T-helper 17 cell (primary cell): ENCODE data around the gene CEACAM8. TPM values are rescaled to one million over a fixed set of nuclear protein-coding genes. Genes with fewer than 3 reads are reported as not detected.
"Not testable (repeated sequence)": the region's sequence is repeated elsewhere in the genome, so short reads cannot be mapped to it uniquely, and the experiment has no call there.

Experiments
- ATAC-seq: fragments of 150-1000 bp; cut with Tn5 transposase; 2 replicates; pipeline ENCODE4 v1.10.0; 2021; ENCODE audit warnings: mild to moderate bottlenecking, moderate library complexity
- DNase-seq, 3 donors: peaks; one replicate each; pipeline versions ENCODE4 v3.0.0 to v3.0.0-alpha.2; 2020 to 2021
- H3K9me3 ChIP-seq: one replicate; pipeline ENCODE4 v1.7.0; 2013; ENCODE audit warnings: low read length, mild to moderate bottlenecking; ENCODE audit not compliant: control insufficient read depth, poor library complexity, severe bottlenecking
- H3K27ac Mint-ChIP-seq: one replicate; pipeline ENCODE4 v1.8.0; 2022; ENCODE audit warnings: mild to moderate bottlenecking, moderate library complexity, mixed read lengths
- H3K27me3 Mint-ChIP-seq: one replicate; pipeline ENCODE4 v1.8.0; 2022; ENCODE audit warnings: mixed read lengths
- H3K36me3 Mint-ChIP-seq: one replicate; pipeline ENCODE4 v1.8.0; 2022; ENCODE audit warnings: low read depth, mixed read lengths
- H3K4me1 Mint-ChIP-seq: one replicate; pipeline ENCODE4 v1.8.0; 2022; ENCODE audit warnings: mild to moderate bottlenecking, mixed read lengths
- H3K4me3 Mint-ChIP-seq: one replicate; pipeline ENCODE4 v1.8.0; 2022; ENCODE audit warnings: mild to moderate bottlenecking, moderate library complexity, mixed read lengths
- total RNA-seq, 4 donors: library from RNA in 2 of 4; stranded (reverse) in 2 of 4; gene quantifications; one replicate each; pipeline ENCODE4 v1.2.3 and lab custom pipeline; 2022 to 2026

Gene CEACAM8
- total RNA-seq, 2 donors from 2014 or later: not detected

DNA sequence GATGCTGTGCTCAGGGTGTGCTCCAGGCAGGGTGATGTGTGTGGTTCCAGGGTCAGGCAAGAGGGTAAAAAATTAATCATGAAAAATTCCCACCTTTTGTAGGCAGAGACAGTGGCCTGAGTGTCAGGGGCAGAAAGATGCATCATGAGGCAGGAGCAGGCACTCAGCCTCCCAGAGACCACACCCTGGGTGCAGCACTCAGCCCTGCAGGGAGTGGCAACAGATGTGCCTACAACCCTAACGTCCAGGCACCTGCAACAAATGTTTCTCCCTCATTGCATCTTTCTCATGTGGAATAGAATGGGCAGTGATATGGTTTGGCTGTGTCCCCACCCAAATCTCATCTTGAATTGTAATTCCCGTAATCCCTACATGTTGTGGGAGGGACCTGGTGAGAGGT is 46.8 kb downstream of the CEACAM8 start:
- DNase-seq (no peak), ATAC-seq (no peak)
- H3K27me3 Mint-ChIP-seq: peaks cover 18% of the 10 kb centered on the region
- H3K36me3 Mint-ChIP-seq: peaks cover 4% of the 10 kb centered on the region
- H3K4me1 Mint-ChIP-seq: peaks cover 3% of the 10 kb centered on the region
- no peak overlapping the region for H3K27ac Mint-ChIP-seq
- no peaks in the 10 kb centered on the region for H3K9me3 ChIP-seq
- H3K4me3 Mint-ChIP-seq: no peak overlapping the region

GRCh38 chr19:42546831-42547500 is 47.8 kb downstream of the CEACAM8 start:
- ATAC-seq (no peak), DNase-seq (no peak)
- H3K27ac Mint-ChIP-seq: no peak overlapping the region
- peaks cover 3% of the 10 kb centered on the region for H3K4me1 Mint-ChIP-seq
- H3K36me3 Mint-ChIP-seq: peaks cover 4% of the 10 kb centered on the region
- H3K9me3 ChIP-seq: no peaks in the 10 kb centered on the region
- H3K27me3 Mint-ChIP-seq: peaks cover 11% of the 10 kb centered on the region
- H3K4me3 Mint-ChIP-seq: no peak overlapping the region

- Mint-ChIP-seq H3K36me3 (peaks cover 2% of the 10 kb centered on the region), H3K27me3 (peaks cover 10% of the 10 kb centered on the region), H3K27ac (no peak overlapping the region), H3K4me1 (peaks cover 3% of the 10 kb centered on the region), H3K4me3 (no peak overlapping the region)
- ATAC-seq (no peak), DNase-seq (no peak)
- H3K9me3 ChIP-seq: no peaks in the 10 kb centered on the region
Observed at GRCh38 chr19:42544146-42544545, 50.6 kb downstream of the CEACAM8 start.

DNA sequence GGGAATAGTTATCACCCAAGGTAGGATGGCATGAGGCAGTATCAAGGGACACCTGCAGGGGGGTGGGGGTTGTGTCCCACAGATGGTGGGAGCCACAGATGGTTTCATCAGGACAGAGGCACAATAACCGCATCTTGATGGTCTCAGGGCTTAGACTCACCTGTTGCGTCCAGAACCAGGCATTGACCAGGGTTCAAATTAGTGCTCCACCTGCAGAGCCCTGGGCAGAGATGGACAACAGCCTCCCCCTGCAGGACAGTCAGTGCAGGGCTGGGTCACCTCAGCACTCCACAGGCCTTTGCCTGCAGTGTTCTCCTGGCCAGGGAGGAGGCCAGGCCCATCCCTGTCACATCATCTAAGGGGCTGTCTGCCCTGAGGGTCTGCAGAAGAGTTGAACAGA is 51.9 kb downstream of the CEACAM8 start:
- ATAC-seq (no peak), DNase-seq (no peak)
- H3K4me1 Mint-ChIP-seq: peaks cover 3% of the 10 kb centered on the region
- H3K9me3 ChIP-seq: no peaks in the 10 kb centered on the region
- no peak overlapping the region for H3K4me3 Mint-ChIP-seq
- H3K27ac Mint-ChIP-seq: no peak overlapping the region
- H3K36me3 Mint-ChIP-seq: peaks cover 2% of the 10 kb centered on the region
- peaks cover 12% of the 10 kb centered on the region for H3K27me3 Mint-ChIP-seq

- DNase-seq: no peak
Observed at GRCh38 chr19:42540071-42540553, 54.6 kb downstream of the CEACAM8 start.

DNA sequence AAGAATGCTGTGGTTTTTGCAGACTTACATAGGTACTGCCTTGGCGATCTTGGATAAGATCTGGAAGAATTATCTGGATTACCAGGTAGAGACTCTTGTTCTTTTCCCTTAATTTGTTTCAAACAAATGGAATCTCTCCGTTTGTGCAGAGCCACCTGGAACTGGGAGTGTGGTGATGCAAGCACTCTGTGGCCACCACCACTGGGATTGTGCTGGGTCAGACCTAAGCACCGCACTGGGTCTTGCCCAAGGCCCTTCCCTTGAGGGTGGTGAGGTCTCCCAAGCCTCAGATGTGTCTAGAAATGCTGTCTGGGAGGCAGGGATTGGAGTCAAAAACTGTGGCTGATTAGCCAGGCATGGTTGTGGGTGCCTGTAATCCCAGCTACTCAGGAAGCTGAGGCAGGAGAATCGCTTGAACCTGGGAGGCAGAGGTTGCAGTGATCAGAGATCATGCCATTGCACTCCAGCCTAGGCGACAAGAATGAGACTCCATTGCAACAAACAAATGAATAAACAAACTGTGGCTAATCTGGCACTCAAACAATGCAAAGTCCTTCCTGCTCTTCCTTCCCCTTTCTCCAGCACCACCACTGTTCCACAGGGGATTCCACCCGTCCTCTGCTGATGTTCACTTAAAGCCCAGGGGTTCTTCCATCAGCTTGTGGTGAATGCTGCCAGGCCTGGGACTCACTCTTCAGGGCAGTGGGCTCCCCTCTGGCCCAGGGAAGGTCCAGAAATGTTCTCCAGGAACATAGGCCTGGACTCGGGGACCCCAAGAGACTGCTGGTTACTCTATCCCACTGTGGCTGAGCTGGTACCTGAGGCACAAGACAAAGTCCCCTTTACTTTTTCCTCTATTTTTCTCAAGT is 55.6 kb downstream of the CEACAM8 start:
- ATAC-seq (no peak), DNase-seq (no peak)
- H3K9me3 ChIP-seq: no peaks in the 10 kb centered on the region
- Mint-ChIP-seq H3K36me3 (no peaks in the 10 kb centered on the region), H3K27me3 (peaks cover 4% of the 10 kb centered on the region), H3K27ac (peak overlapping the region; percentile 76), H3K4me1 (no peaks in the 10 kb centered on the region), H3K4me3 (no peak overlapping the region)

More at GRCh38 chr19:42540071-42540553, 54.6 kb downstream of the CEACAM8 start:
- peak overlapping the region; percentile 27 for H3K27ac Mint-ChIP-seq
- ATAC-seq: no peak
- H3K9me3 ChIP-seq: no peaks in the 10 kb centered on the region
- no peaks in the 10 kb centered on the region for H3K36me3 Mint-ChIP-seq
- H3K27me3 Mint-ChIP-seq: peaks cover 4% of the 10 kb centered on the region
- H3K4me3 Mint-ChIP-seq: no peak overlapping the region
- H3K4me1 Mint-ChIP-seq: no peaks in the 10 kb centered on the region

- not testable (repeated sequence) for H3K4me1 Mint-ChIP-seq, ATAC-seq, H3K9me3 ChIP-seq, H3K27ac Mint-ChIP-seq, H3K27me3 Mint-ChIP-seq, H3K36me3 Mint-ChIP-seq, DNase-seq, H3K4me3 Mint-ChIP-seq
Observed at GRCh38 chr19:42535276-42535675, 59.4 kb downstream of the CEACAM8 start.

DNA sequence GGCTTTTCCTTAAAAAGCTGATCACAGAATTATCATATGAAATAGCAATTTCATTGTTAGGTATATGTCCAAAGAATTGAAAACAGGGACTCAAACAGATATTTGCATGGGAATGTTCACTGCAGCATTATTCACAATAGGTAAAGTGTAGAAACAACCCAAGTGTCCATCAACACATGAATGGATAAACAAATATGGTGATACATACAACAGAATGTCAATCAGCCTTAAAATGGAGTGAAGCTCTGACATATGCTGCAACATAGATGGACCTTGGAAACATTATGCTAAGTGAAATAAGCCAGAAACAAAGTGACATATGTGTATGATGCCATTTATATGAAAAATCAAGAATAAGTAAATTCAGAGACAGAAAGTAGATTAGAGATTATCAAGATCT is 60.3 kb downstream of the CEACAM8 start:
- peaks cover 4% of the 10 kb centered on the region for H3K27me3 Mint-ChIP-seq

GRCh38 chr19:42532891-42533290 is 61.8 kb downstream of the CEACAM8 start:
- no peaks in the 10 kb centered on the region for H3K9me3 ChIP-seq
- no peak overlapping the region for H3K4me3 Mint-ChIP-seq
- H3K4me1 Mint-ChIP-seq: peaks cover 18% of the 10 kb centered on the region
- DNase-seq (no peak), ATAC-seq (no peak)
- H3K36me3 Mint-ChIP-seq: no peaks in the 10 kb centered on the region
- no peaks in the 10 kb centered on the region for H3K27me3 Mint-ChIP-seq
- H3K27ac Mint-ChIP-seq: no peak overlapping the region

More for the DNA sequence above, 60.3 kb downstream of the CEACAM8 start:
- no peaks in the 10 kb centered on the region for H3K9me3 ChIP-seq
- DNase-seq (no peak), ATAC-seq (no peak)
- Mint-ChIP-seq H3K4me1 (peaks cover 3% of the 10 kb centered on the region), H3K27ac (no peak overlapping the region), H3K36me3 (no peaks in the 10 kb centered on the region), H3K4me3 (no peak overlapping the region)

GRCh38 chr19:42531313-42531712 is 63.4 kb downstream of the CEACAM8 start:
- H3K27ac Mint-ChIP-seq: no peak overlapping the region
- no peaks in the 10 kb centered on the region for H3K36me3 Mint-ChIP-seq
- H3K27me3 Mint-ChIP-seq: no peaks in the 10 kb centered on the region
- DNase-seq: no peak
- peaks cover 27% of the 10 kb centered on the region for H3K4me1 Mint-ChIP-seq
- no peak overlapping the region for H3K4me3 Mint-ChIP-seq
- H3K9me3 ChIP-seq: no peaks in the 10 kb centered on the region
- ATAC-seq: no peak

Other genes with a start within 250 kb of the CEACAM8 start
- gene CNFN, start 204.6 kb downstream of the CEACAM8 start, total RNA-seq: not detected
- 10 to 100 TPM; 14.5 to 16.9 TPM for gene LIPE, start 167.5 kb downstream of the CEACAM8 start, total RNA-seq
- not detected for gene CXCL17, start 152.0 kb downstream of the CEACAM8 start, total RNA-seq
- gene CEACAM1, start 66.4 kb downstream of the CEACAM8 start, total RNA-seq: 10 to 100 TPM in 1 of 2 donors, 1 to 10 TPM in 1; 5.6 to 10.0 TPM
- under 1 TPM; 0.42 to 0.65 TPM for gene PSG3, start 145.6 kb upstream of the CEACAM8 start, total RNA-seq
- gene PSG8, start 170.8 kb upstream of the CEACAM8 start, total RNA-seq: not detected